ENCODE data around the gene PDE4B.

Gene PDE4B

GRCh38 chr1:66207484-66207883 is 414.8 kb downstream of the PDE4B start:
- no peak for DNase-seq

DNA sequence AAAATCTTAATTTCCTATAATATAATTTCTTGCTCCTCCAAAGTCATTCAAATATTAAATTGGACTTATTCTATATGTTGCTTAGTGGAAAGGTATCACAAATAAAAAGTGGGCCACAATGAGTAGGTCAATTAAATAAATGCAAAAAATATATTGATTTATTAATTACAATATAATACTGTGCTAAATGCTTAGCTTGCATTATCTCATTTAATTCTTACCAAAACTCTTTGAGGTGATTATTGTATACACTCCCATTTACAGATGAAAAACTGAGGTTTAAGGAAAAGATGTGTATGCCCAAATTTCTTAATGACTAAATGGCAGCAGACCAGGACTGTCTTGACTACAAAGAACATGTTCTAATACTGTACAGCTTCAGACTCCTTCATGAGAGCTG is 415.9 kb downstream of the PDE4B start:
- no peak for DNase-seq

GRCh38 chr1:66210635-66211244 is 418.0 kb downstream of the PDE4B start:
- no peak for DNase-seq

GRCh38 chr1:66211521-66211920 is 418.8 kb downstream of the PDE4B start:
- no peak for DNase-seq

DNA sequence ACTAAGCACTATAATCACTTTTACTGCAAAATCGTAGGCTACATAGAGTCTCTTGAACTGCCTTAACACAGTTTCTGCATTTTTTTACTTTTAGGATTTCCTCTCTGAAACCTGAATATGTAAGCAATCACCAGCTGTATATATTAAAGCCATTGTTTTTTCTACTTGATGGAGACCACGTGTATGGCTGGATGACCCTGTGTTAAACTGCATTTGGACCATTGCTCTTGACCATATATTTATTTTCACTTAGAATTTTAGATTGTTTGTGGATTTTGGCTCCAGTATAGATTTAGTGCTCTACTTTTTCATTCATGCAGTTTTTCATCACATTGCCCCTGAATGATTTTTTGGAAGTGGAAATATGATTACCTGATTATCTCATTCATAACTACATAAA is 420.8 kb downstream of the PDE4B start:
- no peak for DNase-seq

- no peak for DNase-seq
Measured at GRCh38 chr1:66214901-66215300, 422.2 kb downstream of the PDE4B start.

DNA sequence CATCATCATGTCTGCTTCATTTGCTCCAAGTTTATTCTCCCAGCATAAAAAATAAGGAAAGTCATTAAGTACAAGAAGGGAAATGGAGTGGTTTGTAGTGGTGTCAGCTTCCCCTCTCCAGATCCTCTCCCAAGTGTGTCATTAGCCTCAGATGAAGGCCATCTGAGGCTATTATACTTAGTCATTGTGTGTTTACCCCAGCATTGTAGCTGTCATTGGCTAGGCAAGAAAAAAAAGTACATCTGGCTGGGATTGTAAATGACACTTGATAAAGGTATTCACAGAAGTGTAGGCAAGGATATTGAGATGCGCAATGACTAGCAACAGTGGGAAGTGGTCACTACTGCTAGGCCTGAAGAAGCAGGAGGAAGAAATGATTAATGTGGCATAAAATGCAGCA is 424.3 kb downstream of the PDE4B start:
- DNase-seq: no peak

DNA sequence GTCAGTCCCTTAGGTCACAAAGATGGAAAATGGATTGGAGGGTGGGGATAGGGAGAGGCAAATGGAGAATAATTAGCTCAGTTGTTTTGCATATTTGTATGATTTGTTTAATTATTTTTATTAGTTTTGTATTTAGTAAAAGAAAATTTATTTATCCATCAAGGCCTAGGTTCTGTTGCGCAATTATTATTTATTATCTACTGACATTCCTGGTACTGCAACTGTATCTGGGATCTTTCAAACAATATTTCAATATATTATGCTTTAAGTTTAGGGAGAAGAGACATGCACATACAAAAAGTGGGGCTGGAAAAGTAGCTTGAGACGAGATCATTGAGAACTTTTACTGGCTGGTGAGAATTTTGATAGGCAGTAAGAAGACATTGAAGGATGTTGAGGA is 424.9 kb downstream of the PDE4B start:
- DNase-seq: no peak

- no peak for DNase-seq
Measured at GRCh38 chr1:66220477-66220876, 427.8 kb downstream of the PDE4B start.

DNA sequence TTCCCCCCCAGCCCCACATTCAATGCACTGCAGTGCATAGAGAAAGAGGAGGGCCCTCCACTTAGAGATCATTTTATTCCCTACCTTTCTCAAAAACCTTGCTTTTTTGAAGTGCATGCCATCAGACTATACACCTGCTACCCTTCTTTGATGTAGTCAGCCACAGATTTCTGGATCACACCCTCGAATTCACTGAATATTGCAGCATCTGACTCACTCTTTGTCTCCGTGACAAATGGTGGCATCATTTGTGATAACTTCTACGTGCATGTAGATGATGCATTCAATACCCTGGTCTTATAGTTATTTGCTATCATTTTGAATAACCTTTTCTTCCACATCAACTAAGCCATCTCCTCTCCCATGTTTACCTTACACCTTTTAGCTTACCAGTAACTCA is 431.0 kb downstream of the PDE4B start:
- no peak for DNase-seq

- DNase-seq: no peak
Measured at GRCh38 chr1:66226985-66227384, 434.3 kb downstream of the PDE4B start.

- no peak for DNase-seq
Measured at GRCh38 chr1:66227966-66228365, 435.3 kb downstream of the PDE4B start.

GRCh38 chr1:66231217-66231616 is 438.5 kb downstream of the PDE4B start:
- peak; percentile 13 for DNase-seq

DNA sequence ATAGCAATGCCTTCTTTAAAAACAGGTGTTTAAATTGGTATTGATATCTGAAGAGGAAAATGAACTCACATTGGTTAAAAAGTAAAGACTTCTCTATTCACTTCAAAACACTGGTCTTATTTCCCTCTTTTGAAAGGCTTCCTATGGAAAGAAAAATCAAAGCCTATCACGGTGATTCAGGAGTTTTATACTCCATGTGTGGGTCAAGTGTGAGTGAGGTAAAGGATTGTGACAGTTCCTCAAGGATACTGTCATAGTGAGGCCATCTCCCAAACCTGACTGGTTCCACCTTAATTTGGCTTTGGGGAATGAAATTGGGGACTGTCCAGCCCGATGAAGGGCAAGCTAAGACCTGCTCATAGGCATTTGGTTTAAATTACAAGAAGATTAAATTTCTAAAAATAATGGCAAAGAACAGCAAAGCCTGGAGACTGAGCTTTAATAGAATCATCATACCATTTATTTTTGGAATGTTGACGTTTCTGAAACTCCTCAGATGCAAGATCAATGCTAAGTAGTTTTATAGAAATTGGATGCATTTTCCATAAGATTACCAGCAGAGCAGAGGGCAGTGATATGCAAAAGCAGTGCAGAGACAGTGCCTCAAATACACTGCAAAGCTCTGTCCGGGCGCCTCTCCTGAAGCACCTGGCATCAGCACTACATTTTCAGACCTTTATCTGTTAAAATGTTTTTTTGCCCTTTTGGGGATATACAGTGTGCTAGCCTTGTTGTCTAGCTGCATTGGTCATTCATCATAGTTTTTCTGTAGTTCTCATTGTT is 439.2 kb downstream of the PDE4B start:
- no peak for DNase-seq

DNA sequence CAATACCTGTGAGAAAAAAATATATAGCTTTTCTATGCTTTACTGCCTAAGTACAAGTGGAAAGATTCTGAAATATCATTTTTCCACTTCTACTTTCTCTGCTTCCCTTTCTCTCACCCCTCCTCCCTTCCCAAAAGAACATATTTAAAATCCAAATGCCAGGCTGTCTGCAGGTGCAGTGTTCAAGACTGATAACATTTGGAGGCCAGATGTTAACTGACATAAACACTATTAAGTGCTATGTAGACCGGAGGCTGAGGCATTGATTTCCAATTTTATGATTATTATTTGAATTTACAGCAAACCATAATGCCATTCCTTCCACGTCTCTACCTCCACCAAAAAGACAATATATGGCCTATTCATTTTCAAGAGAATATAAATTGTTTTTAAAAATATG is 444.3 kb downstream of the PDE4B start:
- no peak for DNase-seq

DNA sequence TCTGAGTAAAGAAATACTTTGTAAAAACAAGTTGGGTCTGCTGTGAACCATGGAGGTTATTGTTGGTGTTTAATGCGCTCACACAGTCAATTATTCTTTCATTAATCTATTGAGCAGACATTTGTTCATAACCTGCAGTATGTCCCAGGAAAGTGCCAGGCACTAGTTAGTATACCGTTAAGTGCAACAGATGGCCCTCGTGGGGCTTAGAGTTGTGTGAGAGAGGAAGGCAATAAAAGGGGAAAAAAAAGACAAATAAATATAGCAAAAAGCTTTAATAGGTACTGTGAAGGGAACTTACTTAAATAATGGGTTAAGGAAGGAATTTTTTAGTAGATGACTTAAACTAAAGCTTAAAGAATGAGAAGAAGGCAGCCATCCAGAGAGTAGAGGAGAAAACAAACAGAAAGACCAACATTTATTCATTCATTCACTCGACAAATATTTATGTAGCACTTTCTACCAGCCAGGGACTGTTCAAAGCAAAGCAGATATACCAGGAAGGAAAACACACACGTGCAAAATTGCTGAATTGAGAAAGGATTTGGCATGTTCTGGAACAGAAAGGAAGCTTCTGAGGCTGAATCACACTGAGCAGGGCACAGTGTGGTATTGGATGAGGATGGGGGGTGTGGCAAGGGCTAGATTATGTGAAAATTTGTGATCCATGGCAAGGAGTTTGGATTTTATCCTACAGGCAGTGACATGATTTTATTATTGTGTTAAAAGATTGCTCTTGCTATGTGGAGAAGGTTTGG is 445.2 kb downstream of the PDE4B start:
- DNase-seq: no peak

DNA sequence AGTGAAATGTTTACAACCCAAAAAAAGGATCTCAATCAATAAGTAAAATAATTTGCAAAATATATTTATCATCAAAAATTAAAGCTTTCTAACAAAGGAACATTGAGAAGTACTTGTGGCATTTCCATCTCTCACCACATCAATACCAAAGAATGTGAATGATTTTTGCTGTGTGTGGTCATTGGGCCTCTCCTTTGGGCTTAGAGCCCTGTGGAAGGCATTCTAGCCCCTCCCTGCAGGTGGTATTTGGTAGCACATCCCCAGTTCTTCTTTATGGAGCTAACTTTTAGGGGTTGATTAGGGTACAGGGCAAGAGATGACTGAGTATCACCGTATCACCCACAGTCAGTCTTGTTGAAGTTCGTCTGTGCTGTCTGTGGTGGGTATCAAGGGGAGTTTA is 447.1 kb downstream of the PDE4B start:
- no peak for DNase-seq

GRCh38 chr1:66240491-66241484 is 448.1 kb downstream of the PDE4B start:
- DNase-seq: no peak

DNA sequence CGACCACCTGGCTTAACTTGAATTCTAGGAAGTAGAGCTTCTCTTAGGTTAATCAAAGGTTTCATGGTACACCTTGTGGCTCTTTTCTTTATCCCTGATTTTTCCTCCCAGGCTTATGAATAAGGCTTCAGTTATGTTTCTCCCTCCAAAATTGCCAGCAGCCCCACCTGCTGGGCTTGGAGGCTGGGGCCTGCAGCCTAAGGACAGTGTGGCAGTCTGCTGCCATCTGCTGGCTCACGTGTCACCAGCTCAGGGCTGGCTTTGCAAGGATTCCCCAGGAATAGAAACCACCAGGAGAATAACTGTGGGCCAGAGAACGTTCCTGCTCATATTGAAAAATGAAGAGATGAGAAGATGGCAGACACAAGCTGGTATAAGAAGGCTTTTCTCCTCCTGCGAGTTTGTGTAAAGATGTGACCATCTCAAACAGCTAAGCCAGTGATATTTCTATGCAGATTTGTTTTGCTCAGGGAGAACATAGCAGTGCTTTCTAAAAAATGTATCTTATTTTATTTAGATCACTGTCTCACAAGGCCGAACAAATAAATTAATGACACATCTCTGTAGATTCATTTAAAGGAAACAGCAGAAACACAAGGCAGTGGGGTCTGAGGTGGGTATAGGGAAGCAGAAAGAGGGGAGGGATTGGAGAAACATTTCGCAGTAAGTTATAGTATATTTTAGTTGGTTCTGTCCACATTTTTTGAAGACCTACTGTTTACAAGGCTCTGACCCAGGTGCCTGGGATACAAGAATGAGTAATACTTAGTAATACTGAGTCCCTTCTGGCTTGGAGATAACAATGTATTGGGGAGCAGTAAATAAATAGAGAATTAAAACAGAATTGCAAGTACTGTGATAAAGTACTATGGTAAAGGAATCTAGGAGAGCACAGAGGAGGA is 450.2 kb downstream of the PDE4B start:
- DNase-seq: peak; percentile 85

- DNase-seq: peak; percentile 44
Measured at GRCh38 chr1:66243548-66244130, 450.9 kb downstream of the PDE4B start.

DNA sequence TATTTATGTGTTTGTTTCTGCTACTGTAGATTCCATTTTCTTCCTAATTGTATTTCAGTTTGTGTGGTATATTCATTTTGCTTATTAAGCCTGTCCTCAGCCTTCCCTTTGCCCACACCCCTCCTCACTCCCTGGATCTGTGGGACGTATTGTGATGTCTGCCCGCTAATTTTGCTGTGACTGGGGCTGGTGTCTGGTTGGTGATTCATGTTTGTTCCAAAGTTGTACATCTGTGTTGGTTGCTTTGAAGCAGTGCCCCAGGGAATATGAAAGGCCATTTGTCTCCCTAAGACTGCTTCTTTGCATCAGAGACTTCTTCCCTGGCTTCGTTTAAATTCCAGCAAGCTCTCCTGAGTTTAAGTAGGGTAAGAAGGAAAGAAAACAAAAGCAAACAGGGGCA is 451.7 kb downstream of the PDE4B start:
- no peak for DNase-seq

All from inflammatory macrophage treated with lipopolysaccharide for 4 hours (primary cell).